Activated T-helper 1 cell treated with Interleukin-2 at 50 U/mL for 16 hours (primary cell): ENCODE measurements around the gene METTL25B.

Source experiments
- DNase-seq: peaks from one replicate; pipeline ENCODE4 v3.0.0-alpha.2; 2020; ENCODE audit warnings: low read depth

METTL25B gene

GRCh38 chr1:156700736-156701531, 27.3 kb upstream of the METTL25B start:
- DNase-seq: no peak

- DNase-seq: no peak
Observed at GRCh38 chr1:156703336-156703735, 24.9 kb upstream of the METTL25B start.

DNA sequence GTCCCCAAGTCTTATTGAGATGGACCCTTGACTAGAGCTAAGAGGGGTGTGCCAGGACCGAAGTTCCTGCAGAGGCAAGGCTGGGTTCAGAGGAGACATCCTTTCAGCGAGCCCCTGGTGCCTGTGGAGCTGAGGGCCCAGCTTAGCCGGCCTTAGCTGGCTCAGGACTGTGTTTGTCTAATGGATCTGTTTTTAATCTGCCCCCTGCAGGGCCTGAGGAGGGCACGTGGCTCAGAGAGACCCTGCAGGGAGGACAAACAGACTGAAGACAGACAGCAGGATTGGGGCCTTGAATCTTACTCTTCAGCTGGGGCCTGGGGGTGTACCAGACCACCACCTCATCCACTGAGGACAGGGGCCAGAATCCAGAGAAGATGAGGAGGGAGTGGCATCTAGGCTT, 24.5 kb upstream of the METTL25B start:
- DNase-seq: no peak

GRCh38 chr1:156704166-156704711, 24.0 kb upstream of the METTL25B start:
- no peak for DNase-seq

- no peak for DNase-seq
Observed at GRCh38 chr1:156704930-156705320, 23.3 kb upstream of the METTL25B start.

GRCh38 chr1:156705321-156705917, 22.9 kb upstream of the METTL25B start, which contains the start of gene CRABP2:
CRABP2 (minus strand) TSS chr1:156705583; CDS start chr1:156705446, 137 bp downstream.
- no peak for DNase-seq

DNA sequence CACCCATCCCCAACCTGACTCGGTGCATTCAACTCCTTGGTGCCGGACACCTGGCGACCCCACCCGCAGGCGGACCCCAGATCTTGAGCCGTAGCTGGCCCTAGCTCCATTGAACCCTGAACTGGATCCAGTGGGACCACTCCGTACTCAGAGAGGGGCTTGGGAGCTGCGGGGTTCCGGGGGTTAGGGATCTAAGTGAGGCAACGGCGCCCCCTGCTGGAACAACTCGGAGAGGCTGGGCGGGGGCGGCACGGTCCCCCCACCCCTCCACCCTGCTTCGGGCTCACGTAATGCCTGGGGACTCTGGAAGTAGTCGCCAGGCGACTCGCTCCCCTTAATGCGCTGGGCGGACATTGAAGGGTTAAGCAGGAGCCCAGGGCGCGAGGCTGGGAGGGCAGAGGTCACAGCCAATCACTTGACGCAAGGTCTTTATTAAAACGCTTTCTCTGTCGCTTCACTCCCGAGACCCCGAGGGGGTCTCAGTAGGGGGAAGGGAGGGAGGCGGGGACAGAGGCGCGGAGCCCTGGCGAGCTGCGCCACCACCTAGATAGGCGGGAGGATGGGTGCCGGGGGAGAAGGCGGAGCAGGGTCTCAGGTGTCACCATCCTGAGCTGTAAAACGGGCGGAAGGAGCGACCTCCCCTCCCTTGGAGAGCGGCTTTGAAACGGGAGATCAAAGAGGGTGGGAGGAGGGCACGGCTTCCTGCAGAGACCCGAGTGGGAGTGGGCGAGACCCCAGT, 22.2 kb upstream of the METTL25B start:
- DNase-seq: peak; percentile 47

DNA sequence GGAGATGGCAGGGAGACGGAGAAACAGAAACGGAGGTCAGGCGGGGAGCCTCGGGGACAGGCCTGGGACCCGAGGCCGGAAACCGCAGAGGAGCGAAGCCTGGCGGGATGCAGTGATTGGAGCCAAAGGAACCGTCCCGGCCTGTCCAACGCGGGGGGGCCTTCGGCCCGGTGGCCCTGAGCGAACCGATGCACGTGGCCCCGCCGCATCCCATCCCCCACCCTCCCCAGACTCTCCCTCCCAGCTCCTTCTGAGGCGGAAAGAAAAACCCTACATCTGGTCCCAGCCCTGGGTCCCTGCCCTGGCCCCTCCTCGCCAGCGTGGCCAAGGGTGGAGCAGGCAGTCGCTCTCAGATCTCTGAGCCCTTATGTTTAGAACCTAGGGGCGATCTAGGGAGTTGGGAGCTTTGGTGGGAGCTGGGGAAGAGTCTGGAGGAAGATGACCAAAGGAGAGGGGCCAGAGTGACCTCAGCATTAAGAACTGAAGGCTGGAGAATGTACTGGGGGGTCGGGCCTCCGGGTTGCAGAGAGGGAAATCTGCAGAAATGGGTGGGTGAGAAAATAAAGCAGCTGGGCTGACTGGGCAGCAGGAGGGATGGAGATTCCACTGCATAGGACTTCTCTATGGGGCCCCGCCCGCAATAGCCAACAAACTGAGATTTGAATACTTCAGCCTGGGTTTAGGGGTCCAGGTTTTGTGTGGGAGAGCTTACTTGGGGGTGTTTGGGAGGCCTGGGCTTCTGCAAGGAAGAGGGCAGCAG, 21.4 kb upstream of the METTL25B start:
- DNase-seq: no peak

DNA sequence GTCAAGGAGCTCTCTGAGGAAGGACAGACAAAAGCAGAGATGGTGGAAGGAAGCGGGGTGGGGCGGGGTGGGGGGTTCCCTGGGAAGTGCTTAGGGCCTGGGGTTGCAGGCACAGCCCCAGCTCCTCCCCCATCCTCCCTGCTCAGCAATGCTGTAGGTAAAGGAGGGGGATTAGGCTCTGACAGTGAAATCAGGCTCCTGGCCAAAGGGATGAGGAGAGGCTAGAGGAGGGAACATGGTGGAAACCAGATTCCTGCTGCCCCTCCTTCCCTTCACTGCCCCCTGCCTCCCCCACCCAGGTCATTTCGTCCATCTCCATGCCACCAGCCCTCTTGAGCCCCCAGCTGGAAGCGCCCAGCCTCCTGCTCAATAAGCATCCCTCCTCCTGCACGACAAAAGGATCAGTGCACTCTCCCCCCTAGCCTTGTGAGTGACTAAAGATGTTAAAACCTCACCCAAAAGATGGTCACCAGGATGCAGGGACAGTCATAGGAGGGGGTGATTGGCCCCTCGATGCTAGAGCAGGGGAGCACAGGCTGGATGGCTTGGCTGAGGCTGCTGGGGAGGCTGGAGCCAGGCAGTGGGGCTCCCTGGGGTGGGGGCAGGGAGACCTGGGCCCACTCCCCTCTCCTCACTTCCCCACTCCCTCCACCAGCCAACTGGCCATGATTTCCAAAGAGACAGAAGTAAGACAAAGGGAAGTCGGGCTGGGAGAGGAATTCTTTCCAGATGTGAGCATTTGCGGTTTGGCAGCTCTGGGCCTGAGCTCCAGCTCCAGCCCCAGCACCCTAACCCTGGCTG, 20.7 kb upstream of the METTL25B start:
- DNase-seq: no peak

DNA sequence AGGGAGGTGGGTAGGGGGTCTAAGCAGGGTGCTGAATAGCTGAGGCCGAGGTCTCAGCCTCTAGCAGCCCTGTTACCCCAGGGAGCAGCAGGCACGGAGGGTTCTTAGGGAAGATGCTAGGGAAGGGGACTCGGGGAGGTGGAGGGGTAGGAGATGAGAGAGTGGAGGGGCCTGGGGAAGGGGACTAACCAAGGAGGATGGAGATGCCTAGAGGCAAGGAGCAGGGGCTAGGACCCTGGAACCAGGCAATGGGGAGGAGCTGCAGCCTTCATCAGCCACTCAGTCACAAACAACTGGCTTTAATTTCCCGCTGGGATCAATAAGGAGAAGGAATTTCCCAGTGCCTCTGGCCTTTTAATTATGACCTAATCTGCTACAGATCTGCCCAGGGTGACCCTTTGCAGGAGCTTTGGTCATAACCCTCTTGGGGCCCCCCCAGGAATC, 20.0 kb upstream of the METTL25B start:
- DNase-seq: no peak

- DNase-seq: no peak
Observed at GRCh38 chr1:156709031-156709430, 19.2 kb upstream of the METTL25B start.

DNA sequence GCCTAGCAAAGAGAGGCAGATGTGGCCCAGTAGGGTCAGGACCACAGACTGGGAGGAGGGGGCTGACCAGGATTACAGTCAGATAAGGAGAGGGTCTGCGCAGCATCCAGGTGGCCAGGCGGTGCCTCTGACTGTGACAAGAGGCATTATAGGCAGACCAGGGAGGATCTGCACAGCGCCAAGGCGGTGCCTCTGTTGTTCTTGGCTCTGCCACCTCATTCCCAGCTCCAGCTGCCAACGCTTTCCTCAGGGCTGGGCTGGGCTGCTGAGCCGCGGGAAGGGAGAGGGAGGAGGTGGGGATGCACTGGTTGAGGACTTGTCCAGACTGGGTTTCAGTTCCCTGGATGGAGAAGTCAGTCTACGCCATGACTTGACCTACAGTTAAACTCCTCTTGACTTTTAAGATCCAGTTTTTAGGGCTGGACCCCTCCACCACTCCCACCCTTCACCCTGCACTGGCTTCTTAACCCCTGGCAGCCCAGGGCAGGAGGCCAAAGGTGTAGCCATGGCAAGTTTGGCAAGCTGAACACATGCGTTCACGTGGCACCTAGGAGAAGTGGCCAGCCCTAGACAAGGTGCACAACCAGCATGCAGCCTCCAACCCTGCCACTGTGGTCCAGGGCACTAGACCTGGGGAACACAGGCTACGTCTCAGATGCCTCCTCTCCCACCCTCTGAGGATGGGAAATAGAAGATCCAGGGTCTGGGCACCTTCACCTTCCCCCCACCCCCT, 18.3 kb upstream of the METTL25B start:
- no peak for DNase-seq

DNA sequence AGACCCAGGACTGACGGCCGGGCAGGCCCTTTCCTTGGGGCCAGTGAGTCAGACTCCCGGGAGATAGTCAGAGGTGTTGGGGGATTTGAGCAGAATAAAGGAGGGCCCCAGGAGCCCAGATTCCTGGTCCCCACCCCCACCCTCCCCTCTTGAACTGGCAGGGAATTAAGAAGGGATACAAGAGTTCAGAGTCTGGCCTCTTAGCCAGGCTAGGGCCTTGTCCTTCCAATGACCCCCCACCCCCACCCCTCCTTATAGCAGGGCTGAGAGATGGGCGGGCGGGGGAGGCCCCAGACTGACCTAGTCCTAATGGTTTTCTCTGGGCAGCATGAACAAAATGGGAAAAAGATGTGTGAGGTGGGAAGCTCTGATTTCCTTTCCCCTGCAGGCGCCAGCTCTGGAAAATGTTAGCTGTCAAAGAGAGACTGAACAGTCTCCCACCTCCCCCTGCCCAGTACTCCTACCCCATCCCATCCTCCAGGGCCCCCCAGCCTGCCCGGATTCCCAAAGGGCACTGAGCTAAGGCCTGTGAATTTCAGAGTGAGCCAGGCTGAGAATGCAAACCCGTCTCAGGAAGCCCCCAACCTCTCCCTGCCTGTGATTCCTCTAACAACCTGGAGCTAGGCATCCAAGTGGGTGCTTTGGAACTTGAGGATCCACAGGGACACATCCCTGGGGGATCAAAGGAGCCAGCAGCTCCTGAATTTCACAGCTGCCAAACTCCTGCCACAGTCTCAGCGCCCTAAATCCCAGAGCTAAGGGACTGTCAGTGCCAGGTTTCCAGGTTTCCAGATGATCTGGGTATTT, 17.1 kb upstream of the METTL25B start:
- no peak for DNase-seq

DNA sequence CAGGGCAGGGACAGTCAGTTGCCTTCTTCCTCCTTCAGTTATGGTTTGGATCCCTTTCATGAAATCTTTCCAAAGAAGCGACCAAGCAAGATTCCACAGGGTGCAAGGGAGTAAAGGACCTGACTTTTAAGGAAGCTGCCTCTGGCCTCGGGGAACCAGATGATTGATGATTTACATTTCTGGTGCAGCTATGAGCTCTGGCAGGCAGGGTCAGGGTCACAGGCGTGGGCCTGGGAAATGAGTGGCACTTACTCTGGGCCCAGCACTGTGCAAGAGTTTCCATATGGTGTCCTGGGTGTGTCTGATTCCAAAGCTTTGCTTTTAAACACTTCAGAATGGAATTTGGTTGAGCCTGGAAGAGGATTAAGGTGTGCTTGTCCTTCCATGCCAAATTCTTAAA, 15.6 kb upstream of the METTL25B start:
- DNase-seq: no peak

- DNase-seq: no peak
Observed at GRCh38 chr1:156714830-156715229, 13.4 kb upstream of the METTL25B start.

GRCh38 chr1:156717351-156717750, 10.9 kb upstream of the METTL25B start:
- DNase-seq: no peak

DNA sequence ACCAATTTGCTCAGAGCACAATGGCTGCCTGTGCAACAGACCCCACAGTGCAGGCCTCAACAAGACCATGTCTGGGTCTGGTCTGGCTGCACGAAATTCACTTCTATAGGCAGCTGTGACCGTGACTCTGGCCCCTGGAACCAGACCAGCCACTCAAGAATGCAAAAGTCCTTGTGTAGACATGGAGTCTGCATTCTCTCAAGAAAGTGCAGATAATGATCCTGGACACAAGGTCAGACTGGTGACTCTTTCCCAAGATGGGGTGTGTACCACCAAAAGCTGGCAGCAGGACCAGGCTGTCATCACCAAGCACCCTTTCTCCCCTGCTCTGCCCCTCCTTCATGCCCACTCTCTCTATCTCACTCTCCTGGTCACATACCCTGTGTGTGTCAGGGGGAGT, 7.1 kb upstream of the METTL25B start:
- DNase-seq: no peak

DNA sequence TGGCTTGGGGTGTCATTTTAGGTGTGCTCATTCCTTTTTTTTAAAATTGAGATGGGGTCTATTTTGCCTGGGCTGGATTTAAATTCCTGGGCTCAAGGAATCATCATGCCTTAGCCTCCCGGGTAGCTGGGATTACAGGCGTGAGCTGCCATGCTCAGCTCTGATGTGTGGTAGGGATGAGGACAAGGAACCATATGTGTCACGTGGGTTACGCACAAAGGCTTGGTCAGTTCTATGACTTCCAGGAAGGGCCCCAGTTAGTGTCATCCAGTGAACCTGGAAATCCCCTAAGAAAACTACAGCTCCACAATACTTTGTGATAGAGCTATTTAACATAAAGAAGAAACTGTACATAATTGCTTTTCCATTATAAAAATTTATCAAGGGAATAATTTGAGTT, 6.7 kb upstream of the METTL25B start:
- no peak for DNase-seq

DNA sequence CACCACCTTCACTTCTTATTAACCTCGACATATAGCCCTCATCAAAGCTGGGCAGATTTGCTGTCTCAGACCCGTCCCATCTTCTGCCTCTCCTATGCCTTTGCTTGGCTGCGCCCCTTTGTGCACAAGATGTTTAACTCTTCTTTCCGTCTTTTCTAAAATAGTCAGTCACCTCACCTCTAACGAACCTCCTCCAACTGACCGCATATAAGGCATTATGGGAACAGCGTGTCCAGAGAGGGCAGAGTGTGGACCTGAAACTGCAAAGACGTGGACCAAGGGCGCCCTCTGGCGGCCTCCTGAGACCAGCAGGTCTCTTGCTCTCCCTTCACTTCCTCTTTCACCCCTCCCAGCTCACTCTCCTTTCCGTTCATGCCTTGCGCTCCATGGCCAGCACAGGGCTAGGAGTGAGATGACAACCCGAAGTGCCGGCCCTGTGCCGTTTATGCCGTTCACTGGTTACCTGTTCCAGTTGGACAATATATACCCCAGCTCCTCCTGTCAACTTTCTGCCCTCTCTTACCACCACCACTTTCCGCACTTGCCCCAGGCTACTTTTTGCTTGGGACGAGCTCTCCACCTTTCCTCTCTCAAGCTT, 2.5 kb upstream of the METTL25B start:
- peak; percentile 66 for DNase-seq
